SK-N-SH treated with all-trans-retinoic acid at 6 μM for 48 hours (cell line): Measurements from ENCODE around the gene POU2F3.

Experiments
- GLIS3 ChIP-seq: fragments of 250-450 bp; sonication (Bioruptor Pico); IDR thresholded peaks from 2 replicates; pipeline ENCODE4 v1.5.0; 2020; ENCODE audit warnings: mild to moderate bottlenecking, moderate library complexity
- PATZ1 ChIP-seq: fragments of 250-450 bp; sonication (Bioruptor Pico); IDR thresholded peaks from 2 replicates; pipeline ENCODE4 v1.8.0; 2020; ENCODE audit warnings: mild to moderate bottlenecking, moderate library complexity, borderline replicate concordance
- TOX ChIP-seq: fragments of 250-450 bp; sonication (Bioruptor Pico); IDR thresholded peaks from 2 replicates; pipeline ENCODE4 v1.8.0; 2021; ENCODE audit warnings: mild to moderate bottlenecking, moderate library complexity, borderline replicate concordance
- ZFP30 ChIP-seq: fragments of 450-650 bp; formaldehyde crosslinking; IDR thresholded peaks from 2 replicates; pipeline ENCODE4 v1.5.0; 2022; ENCODE audit warnings: mild to moderate bottlenecking, moderate library complexity
- TF ChIP-seq, protein P1 (sequence below): fragments of 250-450 bp; sonication (Bioruptor Pico); IDR thresholded peaks from 2 replicates; pipeline ENCODE4 v1.5.1; 2020; ENCODE audit warnings: low read depth, mild to moderate bottlenecking, moderate library complexity
- TF ChIP-seq, protein P2 (sequence below): fragments of 250-450 bp; sonication (Bioruptor Pico); IDR thresholded peaks from 2 replicates; pipeline ENCODE4 v1.5.1; 2021; ENCODE audit warnings: mild to moderate bottlenecking, moderate library complexity

- TF ChIP-seq ZFP30 (CRISPR knock-in tag) (no peak), GLIS3 (CRISPR knock-in tag) (no peak), TOX (no peak), PATZ1 (no peak)
- TF ChIP-seq, protein P1, sequence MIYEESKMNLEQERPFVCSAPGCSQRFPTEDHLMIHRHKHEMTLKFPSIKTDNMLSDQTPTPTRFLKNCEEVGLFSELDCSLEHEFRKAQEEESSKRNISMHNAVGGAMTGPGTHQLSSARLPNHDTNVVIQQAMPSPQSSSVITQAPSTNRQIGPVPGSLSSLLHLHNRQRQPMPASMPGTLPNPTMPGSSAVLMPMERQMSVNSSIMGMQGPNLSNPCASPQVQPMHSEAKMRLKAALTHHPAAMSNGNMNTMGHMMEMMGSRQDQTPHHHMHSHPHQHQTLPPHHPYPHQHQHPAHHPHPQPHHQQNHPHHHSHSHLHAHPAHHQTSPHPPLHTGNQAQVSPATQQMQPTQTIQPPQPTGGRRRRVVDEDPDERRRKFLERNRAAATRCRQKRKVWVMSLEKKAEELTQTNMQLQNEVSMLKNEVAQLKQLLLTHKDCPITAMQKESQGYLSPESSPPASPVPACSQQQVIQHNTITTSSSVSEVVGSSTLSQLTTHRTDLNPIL (CRISPR knock-in tag), result no peak
- TF ChIP-seq, protein P2, sequence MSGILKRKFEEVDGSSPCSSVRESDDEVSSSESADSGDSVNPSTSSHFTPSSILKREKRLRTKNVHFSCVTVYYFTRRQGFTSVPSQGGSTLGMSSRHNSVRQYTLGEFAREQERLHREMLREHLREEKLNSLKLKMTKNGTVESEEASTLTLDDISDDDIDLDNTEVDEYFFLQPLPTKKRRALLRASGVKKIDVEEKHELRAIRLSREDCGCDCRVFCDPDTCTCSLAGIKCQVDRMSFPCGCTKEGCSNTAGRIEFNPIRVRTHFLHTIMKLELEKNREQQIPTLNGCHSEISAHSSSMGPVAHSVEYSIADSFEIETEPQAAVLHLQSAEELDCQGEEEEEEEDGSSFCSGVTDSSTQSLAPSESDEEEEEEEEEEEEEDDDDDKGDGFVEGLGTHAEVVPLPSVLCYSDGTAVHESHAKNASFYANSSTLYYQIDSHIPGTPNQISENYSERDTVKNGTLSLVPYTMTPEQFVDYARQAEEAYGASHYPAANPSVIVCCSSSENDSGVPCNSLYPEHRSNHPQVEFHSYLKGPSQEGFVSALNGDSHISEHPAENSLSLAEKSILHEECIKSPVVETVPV (CRISPR knock-in tag), result no peak
Measured at GRCh38 chr11:120261321-120261720, 21.4 kb downstream of the POU2F3 start.
